ENCODE data around the gene RBM39. TPM values are rescaled to one million over a fixed set of nuclear protein-coding genes. Genes with fewer than 3 reads are reported as not detected.
A peak's percentile ranks its signal among the peaks of the same experiment; 100 is the strongest.
"Not testable (repeated sequence)": the region's sequence is repeated elsewhere in the genome, so short reads cannot be mapped to it uniquely, and the experiment has no call there.

The RBM39 gene
- polyA plus RNA-seq, 5 donors = 502 to 797 (median 733) TPM

DNA sequence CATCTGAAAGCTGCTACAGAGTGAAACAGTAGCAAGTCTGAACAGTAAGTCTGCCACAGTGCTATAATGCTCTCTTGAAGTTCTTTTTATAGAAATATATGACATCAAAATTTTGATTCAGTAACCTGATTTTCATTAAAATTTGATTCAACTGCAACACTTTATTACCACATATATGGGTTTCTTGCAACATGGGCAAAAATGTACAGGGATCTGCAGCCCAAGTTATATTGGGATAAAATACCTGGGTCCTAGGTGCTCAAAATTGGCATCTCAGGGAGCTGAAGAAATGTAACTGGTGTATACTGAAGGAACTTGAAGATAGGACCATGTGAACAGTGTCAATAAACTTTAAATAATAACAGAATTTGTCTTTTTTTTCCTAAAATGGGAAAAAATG, 32.0 kb downstream of the RBM39 start:
- DNase-seq = no peak

DNA sequence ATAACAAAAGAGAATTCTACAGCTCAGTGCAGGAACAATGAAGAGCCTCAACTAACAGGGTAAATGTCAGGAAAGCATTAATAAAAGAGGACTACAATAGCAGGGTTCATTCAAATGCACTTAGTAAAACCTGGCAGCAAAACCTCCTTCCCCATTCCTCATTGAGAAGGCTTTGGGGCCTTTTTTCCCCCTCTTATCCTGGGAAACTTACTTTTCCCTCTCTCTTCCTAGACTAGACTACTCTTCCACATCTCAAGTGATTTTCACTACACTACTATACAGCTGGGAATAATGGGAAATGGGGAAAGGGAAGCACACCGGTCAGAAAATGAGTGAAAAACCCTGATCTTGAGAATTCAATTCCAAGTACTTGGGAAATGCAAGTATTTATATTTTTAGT, 32.8 kb downstream of the RBM39 start:
- no peak for DNase-seq

DNA sequence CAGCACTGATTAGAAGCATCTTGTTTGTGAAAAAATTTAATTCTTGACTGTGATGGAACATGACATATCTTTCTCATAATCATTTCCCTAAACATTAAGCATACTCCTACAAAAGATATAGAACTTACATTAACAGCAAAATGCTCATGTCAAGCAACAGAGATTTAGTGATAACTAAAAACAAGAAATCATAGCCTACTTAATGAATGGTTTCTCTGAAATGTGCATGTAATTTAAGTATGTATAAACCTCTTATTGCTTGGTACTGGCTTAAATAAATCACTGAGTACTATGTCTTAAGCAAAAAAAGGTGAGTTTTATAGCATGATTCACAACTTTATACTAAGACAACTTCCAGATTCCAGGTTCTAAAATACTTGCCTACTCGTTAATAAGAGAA, 33.6 kb downstream of the RBM39 start:
- DNase-seq = no peak

DNA sequence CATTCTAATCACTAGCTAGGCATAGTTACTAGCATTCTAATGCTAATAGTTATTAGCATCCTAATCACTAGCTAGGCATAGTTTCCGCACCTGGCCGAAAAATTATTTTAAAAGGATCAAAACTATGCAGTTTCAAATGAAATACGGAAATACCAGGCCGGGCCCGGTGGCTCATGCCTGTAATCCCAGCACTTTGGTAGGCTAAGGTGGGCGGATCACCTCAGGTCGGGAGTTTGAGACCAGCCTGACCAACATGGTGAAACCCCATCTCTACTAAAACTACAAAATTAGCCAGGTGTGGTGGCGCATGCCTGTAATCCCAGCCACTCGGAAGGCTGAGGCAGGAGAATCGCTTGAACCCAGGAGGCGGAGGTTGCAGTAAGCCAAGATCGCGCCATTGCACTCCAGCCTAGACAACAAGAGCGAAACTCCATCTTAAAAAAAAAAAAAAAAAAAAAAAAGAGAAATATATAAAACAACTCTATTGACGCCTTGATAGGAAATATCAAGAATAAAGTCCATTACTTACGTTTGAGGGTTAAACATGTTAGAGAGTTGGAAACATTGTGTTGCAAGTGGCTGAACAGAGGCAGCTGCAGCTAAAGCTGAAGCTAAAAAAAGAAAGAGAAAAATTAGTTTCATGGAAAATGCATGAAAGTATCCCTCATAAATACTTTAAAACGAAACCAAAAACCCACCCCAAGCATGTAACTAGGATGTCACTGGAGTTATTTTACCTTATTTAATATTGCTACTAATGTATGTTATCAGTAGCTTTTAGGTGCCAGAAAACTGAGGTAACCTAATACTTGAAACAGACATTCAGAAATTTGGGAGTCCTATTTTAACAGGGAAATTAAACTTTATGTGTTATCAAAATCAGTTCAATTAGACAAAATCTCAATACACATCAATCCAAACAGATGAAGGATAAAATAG, 35.2 kb downstream of the RBM39 start:
- DNase-seq = not testable (repeated sequence)

DNA sequence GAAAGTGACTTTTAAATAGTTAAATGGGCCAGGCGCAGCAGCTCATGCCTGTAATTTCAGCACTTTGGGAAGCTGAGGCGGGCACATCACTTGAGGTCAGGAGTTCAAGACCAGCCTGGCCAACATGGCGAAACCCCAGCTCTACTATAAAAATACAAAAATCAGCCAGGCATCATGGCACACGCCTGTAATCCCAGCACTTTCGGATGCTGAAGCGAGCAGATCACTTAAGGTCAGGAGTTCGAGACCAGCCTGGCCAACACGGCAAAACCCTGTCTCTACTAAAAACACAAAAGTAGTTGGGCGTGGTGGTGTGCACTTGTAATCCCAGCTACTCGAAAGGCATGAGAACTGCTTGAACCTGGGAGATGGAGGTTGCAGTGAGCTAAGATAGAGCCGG, 36.2 kb downstream of the RBM39 start:
- not testable (repeated sequence) for DNase-seq

DNA sequence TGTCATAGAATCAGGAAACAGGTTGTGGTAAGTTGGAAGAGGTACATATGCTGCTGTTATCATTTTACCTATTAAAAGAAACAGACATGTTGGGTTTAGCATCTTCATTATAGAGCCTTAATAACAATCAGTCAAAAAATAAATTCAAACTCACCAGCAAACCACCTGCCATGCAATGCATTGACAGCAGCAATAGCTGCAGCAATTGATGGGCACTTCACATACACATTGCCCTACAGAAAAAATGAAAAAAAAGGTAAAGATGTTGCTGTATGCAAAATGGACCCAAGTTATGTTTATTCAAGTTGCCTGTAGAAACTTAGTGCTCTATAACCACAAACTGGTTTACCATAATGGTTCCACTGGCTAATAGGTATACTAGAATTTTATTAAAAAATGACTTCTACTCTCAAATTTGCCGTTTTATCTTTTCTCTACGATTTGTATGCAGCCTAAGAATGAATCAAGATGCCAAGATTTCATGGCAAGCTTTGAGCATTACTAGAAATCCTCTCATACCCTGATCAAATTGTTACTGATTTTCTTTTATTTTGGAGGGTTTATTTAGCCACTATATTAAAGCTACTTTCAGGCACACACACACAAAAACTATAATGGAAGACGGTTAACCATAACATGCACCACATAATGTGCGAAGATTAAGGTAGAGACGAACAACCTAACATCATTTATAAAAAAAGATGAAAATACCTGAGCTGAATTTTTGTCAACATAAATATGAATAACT, 37.4 kb downstream of the RBM39 start:
- no peak for DNase-seq

DNA sequence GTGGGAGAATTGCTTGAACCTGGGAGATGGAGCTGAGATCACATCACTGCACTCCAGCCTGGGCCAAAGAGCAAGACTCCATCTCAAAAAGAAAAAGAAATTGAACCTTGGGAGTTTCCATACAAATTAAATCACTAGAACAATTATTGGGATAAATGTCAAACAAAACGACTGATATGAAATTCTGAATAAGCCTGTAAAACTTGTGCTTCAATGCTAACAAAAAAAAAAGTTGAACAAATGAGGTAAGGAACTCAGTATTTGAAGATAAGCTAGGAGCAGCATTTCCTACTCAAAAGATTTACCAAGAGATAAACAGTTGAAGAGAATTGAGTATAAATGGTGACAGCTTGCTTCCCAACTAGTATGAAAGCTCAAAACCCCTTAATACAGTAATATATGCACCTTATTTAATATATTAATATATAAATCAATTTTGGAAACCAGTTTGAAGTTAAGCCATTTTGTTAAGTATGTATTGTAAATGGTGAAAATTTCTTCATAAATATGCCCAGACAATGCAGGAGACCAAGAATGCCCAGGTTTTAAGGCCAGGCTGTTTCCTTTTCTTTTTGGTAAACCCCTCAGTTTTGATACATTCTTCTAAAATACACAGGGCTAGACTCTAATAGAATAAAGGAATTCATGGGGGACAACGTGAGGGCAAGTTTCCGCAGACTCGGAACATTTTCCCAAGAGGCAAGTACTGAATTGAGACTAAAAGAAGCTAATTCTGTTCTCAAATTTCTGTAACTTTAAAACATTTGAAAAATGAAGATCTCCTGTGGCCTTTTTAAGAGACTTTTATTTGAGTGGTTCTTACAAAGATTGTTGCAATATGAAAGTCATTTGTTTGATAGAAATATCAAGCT, 39.0 kb downstream of the RBM39 start:
- no peak for DNase-seq

DNA sequence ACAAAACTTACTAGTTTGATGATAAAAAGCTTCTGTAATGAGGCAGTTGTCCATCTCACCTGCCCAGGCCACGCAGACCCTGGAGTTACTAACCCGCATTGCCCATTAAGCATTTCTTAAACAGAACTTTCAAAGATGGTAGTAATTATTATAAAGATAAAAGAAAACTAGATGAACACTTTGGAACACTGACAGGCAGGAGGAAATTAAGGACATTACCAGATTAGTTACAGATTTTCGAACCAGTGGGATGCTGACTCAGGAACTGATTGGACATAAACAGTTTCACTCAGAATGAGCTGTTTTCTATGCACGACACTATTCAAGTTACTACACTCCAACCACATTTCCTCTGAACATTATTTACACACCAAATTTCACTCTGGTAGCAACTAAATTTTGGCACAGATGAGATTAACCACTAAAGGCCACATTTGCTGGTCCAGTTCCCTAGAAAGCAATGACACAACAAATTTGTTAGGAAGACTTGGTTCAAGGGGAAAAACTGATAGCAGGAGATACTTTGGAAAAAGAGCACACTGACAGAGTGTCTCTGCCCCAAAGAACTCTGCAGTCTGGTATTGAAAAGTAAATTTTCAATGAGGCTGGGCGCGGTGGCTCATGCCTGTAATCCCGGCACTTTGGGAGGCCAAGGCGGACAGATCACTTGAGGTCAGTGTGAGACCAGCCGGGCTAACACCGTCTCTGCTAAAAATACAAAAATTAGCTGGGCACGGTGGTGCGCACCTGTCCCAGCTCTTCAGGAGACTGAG, 39.8 kb downstream of the RBM39 start:
- DNase-seq = no peak

DNA sequence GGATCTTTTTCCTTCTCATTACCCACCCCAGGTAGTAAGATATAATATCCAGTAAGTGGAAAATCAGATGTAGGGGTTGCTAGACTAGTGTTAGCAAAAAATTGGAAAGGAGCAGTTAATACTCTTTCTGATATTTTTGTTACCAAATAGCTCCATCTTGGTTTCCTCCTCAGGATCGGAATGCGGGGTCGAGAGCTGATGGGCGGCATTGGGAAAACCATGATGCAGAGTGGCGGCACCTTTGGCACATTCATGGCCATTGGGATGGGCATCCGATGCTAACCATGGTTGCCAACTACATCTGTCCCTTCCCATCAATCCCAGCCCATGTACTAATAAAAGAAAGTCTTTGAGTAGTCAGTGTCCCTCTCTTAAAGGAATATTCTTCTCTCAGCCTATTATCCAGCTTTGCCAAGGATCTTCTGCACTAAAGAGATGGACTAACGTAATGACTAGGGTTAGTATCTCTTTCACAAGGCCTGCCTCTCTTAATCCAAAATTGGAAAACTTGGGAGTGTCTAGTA, 41.4 kb downstream of the RBM39 start:
- DNase-seq = no peak

DNA sequence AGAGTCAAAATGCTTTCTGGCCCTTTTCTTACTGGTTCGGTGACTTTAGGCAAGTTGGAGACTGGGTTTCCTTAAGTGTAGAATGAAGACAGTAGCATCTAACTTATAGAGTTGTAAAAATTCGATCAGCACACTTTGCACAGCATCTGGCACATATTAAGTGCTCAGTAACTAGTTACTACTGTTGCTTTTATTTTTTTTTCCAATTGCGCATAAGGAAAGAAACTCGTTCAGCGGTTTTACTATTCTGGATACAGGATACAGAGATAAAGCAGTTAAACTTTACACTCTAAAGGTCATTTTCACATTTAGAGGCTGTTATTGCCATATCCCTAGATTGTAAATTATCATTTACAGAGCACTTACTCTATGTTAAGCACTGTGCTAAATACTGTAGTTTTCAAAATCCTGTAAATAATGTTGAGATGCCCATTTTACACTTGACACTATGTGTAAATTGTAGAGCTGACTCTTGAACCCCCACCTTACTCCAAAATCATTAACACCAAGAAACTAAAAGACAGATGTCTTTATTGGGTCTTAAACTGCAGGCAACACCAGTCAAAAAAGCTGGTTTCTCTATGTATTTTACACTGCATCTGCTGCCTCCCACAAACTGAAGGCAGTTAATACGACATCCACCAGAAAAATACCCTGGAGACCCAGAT, 42.0 kb downstream of the RBM39 start:
- no peak for DNase-seq

DNA sequence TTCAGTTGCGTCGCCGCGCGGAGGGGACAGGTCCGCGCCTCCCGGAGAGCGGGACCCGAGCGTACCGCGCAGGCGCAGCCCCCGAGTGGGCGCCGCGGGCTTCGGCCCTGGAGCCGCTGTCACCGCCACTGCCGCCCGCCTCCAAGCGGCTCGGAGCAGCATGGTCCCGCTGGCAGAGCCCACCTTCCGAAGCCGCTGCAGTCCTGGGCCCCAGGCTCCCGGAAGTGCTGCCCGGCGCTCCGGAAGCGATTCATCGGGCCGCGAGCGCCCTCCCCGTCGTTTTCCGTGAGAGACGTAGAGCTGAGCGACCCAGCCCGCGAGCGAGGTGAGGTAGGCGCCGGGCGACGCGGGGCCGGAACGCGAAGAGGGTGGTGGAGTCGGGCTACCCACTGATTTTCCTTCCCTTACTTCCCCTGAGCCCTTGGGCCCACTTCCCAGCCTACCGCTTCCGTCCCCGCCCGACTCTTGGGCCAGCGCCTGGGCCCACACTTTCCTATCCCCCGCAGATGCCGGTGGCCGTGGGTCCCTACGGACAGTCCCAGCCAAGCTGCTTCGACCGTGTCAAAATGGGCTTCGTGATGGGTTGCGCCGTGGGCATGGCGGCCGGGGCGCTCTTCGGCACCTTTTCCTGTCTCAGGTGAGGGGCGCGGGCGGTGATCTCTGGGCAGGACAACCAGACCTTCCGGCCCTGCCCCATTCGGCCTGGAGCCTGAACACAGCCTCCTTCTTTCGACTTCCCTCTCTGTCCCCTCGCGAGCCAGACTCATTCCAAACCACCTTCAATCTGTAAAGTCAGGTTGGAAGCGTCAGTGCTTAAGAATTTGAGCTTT, 42.7 kb downstream of the RBM39 start, which contains the start of the genes NFS1 and ROMO1:
Gene NFS1, minus strand, starts transcription at position 226 of the 830 bp plus-strand sequence. Its CDS starts 64 bp downstream, at position 162.
Gene ROMO1, plus strand, starts transcription at position 279 of the 830 bp plus-strand sequence. Its CDS starts 228 bp downstream, at position 507.
- peak; percentile 85 to 87 for DNase-seq

DNA sequence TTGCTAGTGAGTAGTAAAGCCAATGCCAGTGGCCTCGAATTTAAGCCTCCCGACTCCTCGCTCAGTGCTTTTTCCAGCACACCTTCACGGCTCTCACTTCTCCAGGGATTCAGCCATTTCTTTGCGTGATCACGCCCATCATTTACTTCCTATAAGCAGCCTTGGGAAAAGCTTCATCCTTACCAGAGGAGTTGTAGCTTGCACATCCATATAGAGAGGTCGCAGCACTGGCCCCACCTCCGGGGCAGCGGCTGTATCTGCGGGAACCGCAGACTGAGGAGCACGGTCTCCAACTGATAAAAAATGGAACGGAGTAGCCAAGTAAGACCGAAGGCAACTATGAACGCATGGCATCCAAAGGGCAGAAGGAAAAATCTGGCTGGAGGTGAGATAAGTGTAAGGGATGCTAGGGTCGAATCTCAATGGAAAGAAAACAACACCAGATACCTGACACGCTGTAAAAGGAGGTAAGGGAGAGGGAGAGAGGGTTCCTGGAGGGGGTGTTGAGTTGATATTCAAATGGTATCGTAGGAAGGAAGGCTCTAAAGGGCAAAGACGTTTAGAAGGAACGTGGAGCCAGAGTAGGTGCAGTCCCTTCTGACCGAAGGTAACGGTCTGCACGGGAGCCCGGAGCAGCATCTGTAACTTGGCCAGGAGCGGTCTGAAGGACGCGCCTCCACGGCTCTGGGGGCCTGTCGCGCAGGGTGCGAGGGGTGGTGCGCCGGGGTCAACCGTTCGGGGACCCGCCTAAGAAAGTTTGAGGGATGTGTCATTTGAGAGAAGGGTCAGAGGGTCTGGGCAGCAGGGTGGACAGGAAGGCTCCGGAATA, 43.5 kb downstream of the RBM39 start:
- DNase-seq = peak in 1 of 2 donors; percentile 5

DNA sequence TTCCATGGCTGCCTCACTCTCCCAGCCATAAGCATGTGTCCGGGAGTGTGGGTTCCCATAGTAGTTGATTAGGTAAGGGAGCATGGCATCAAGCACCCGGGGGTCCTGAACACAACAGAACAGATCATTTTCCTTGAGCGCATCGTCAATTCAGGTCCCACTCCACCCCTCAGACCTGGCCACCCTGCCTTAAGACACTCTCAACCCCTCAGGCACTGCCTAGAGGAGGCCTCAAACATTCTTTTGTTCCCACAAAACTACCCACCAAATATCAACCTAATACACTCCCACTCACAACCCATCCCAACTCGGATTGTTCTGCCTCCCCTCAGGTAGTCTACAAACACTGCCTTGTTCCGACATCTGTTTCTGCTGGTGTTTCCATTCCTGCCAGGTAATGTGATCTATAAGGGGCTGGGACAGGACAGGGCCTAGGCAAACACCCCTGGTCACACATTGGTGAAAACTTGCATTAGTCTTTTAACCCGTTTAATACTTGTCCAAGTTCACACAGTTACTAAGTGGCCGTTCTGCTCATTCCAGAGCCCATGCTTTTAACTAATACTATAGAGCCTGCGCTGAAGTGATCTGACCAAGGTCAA, 44.3 kb downstream of the RBM39 start:
- DNase-seq = no peak

DNA sequence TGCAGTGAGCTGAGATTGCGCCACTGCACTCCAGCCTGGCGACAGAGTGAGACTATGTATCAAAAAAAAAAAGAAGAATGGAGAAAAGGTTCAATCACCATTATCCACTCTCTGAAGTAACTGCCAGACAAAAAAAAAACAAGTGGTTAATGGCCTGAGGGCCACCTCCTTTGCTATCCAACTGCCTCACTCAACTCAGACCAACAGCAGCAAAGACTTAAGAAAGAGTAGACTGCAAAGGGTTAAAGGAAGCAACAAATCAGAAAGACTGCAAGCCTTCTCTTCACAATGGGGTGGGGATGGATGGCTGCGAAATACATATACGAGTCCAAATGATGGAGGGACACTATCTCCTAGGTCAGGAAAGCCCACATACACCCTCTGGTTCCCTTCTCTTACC, 46.1 kb downstream of the RBM39 start:
- DNase-seq = no peak

DNA sequence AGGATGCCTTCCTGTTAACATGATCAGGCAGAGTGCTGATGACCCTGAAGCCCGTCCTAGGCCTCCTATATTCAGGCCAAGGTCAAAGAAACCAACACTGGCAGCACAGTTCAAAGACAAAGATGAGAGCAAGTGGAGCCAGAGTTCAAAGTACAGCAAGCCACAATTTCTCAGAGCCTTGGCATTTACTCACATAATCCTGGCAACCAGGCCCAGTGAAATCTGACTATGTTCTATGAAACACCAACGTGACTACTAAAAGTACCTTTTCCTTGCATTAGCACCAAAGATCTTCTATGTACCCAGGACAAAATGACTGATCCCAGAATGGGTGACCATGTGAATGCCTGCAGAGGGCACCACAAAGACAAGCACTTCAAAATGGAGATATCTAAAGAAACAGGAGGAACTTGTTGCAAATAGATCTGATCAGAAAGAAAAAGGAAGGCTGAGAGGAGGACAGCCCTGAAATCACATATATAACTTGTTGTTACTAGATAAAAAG, 46.8 kb downstream of the RBM39 start:
- no peak for DNase-seq

DNA sequence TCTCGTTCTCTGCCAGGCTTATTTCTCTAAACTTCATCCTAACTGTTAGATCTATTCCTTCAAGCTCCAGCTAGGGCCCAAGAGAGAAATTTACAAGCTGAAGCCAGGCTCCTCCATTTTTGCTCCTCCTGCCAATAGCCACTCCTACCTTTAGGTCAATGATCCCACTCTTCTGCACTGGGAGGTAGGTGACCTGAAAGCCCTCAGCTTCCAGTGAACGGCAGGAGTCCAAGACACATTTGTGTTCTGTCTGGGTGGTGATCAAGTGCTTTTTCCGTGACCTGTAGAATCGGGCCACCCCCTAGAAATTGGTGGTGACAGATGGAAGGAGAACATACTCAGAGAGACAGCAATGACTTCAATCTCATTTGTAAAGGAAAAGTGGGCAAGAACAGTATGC, 51.8 kb downstream of the RBM39 start:
- no peak for DNase-seq

DNA sequence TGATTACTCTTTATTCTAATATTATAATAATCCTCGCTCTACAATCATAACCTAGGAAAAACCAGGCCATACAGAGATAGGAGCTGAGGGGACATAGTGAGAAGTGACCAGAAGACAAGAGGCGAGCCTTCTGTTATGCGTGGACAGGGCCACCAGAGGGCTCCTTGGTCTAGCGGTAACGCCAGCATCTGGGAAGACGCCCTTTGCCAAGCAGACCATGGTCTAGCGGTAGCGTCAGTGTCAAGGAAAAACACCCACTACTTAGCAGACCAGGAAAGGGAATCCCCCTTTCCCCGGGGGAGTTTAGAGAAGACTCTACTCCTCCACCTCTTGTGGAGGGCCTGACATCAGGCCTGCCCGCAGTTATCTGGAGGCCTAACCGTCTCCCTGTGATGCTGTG, 55.2 kb downstream of the RBM39 start:
- not testable (repeated sequence) for DNase-seq
